ENCODE measurements around the gene MESD.

MESD gene

GRCh38 chr15:80989518-80990478 is at the start of gene MESD:
Gene MESD (minus strand): TSS chr15:80989819. CDS start chr15:80989791, 28 bp downstream.
- no peak for TF ChIP-seq CTCF (IDR thresholded peaks at IDR 0.05)

GRCh38 chr15:81038975-81039607 is 49.5 kb upstream of the MESD start:
- no peak for TF ChIP-seq CTCF (IDR thresholded peaks at IDR 0.05)

- TF ChIP-seq CTCF (IDR thresholded peaks at IDR 0.05) = no peak
Measured at GRCh38 chr15:81037952-81038743, 48.5 kb upstream of the MESD start.

- TF ChIP-seq CTCF (IDR thresholded peaks at IDR 0.05) = no peak
Measured at GRCh38 chr15:81033508-81033907, 43.9 kb upstream of the MESD start.

- TF ChIP-seq CTCF (IDR thresholded peaks at IDR 0.05) = no peak; the same call in 1 of the 2 replicates
Measured at GRCh38 chr15:81032818-81033217, 43.2 kb upstream of the MESD start.

GRCh38 chr15:81032355-81032754 is 42.7 kb upstream of the MESD start:
- no peak for TF ChIP-seq CTCF (IDR thresholded peaks at IDR 0.05)

- no peak for TF ChIP-seq CTCF (IDR thresholded peaks at IDR 0.05)
Measured at GRCh38 chr15:81031203-81031602, 41.6 kb upstream of the MESD start.
